HG02759 (cell line): ENCODE measurements around the gene PLAGL2.
"Not testable (repeated sequence)": the region's sequence is repeated elsewhere in the genome, so short reads cannot be mapped to it uniquely, and the experiment has no call there.

Source experiments
- ATAC-seq: cut with Tn5 transposase; IDR thresholded peaks from one replicate; pipeline ENCODE4 v1.9.1; 2021; ENCODE audit warnings: mild to moderate bottlenecking, moderate library complexity; ENCODE audit not compliant: unreplicated experiment

Gene PLAGL2, protein sequence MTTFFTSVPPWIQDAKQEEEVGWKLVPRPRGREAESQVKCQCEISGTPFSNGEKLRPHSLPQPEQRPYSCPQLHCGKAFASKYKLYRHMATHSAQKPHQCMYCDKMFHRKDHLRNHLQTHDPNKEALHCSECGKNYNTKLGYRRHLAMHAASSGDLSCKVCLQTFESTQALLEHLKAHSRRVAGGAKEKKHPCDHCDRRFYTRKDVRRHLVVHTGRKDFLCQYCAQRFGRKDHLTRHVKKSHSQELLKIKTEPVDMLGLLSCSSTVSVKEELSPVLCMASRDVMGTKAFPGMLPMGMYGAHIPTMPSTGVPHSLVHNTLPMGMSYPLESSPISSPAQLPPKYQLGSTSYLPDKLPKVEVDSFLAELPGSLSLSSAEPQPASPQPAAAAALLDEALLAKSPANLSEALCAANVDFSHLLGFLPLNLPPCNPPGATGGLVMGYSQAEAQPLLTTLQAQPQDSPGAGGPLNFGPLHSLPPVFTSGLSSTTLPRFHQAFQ

DNA sequence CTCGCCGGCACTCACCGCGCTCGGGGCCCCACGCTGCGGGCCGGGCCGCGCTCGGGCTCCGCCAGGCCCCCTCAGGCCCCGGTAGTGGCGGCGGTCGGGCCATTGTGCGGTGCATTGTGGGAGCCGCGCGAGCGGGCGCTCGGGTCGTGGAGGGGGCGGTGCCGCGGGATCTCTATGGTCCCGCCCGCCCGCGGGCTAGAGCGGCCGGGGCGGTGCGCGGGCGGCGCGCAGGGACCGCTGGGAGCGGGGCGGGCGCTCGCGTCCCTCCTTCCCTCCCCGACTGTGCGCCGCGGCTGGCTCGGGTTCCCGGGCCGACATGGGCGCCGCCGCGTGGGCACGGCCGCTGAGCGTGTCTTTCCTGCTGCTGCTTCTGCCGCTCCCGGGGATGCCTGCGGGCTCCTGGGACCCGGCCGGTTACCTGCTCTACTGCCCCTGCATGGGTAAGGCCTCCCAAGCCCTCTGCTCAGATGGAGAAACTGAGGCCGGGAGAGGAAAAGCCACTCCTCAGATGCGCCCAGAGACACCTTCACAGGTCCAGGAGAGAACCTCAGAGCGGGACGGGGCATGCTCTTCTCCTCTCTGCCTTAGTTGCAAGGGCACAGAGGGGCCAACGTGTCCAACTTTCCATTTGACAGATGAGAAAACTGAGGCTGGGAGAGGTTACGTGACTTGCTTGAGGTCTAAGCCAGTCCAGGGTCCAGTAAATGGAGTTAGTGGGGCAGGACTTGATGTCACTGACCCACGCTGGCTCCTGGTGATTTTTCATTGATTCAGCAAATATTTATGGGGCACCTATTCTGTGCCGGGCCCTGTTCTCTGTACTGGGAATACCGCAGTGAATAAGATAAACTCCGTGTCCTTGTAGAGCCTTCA is at the start of gene PLAGL2, which contains the start of gene POFUT1:
Gene PLAGL2 (minus strand): TSS at position 118 of the 873 bp plus-strand sequence. CDS start 5,565 bp downstream, outside the sequence.
Gene POFUT1 (plus strand): TSS at position 255 of the 873 bp plus-strand sequence. CDS start 62 bp downstream, at position 317.
- ATAC-seq: peak; percentile 93

DNA sequence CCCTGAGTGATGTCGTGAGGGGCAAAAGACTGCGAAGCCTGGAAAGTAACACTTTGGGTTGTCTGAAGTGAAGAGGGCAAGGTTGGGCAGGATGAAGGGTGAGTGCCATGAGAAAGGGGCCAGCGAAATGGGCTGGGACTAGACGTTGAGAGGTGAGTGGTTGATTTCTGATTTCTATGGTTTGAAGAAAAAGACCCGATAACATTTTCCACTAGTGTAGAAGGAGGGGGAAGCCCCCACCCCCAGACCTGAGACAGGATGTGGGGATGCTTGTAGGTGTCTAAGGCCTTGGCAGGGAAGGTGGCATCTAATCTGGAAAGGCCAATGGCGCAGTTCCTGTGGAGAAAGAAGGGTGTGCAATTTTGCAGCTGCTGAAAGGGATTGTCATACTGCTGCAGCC is 44.6 kb upstream of the PLAGL2 start:
- ATAC-seq: no peak

DNA sequence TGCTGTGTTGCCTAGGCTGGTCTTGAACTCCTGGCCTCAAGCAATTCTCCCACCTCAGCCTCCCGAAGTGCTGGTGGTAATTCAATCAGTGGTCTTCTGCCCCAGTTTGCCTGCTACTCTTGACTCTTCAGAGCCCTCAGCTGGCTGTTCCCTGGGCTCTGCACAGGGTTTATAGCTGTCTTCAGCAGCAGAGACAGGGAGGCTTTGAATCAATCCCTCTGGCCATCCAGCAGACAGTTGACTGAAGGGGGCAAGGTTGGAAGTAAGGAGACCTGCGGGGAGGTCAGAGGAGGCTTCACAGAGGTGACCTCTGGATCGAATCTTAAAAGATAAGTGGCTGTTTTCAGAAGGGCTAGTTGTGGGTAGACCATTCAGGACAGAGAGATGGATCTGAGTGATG is 43.9 kb upstream of the PLAGL2 start:
- no peak for ATAC-seq

DNA sequence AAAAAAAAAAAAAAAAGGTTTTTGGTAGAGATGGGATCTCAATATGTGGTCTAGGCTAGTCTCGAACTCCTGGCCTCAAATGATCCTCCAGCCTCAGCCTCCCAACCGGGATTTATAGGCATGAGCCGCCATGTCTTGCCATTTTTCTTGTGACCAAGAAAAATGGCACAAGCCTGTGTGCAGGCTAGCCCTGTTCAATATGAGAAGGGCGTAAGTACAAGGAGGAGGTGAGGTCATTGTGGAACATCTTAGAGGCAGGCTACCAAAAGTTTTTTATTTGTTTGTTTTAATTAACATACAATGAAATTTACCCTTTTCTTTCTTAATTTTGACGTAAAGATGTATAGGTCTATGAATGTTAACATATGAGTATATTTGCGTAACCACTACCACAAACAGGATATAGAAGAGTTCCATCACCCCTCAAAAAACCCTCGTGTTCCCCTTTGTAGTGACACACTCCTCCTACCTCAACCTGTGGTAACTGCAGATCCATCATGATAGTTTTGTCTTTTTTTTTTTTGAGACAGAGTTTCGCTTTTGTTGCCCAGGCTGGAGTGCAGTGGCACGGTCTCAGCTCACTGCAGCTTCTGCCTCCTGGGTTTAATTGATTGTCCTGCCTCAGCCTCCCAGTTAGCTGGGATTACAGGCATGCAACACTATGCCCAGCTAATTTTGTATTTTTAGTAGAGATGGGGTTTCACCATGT is 41.6 kb upstream of the PLAGL2 start:
- ATAC-seq: no peak

DNA sequence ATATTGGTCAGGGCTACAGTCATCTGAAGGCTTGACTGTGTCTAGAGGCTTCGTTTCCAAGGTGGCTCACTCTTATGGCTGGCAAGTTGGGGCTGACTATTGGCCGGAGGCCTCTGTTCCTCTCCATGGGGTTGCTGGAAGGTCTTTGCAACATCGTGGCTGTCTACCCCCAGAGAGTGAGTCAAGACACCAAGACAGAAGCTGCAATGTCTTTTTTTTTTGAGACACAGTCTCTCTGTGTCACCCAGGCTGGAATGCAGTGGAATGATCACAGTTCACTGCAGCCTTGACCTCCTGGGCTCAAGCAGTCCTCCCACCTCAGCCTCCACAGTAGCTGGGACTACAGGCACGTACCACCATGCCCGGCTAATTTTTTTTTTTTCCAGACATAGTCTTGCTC is 40.5 kb upstream of the PLAGL2 start:
- no peak for ATAC-seq

DNA sequence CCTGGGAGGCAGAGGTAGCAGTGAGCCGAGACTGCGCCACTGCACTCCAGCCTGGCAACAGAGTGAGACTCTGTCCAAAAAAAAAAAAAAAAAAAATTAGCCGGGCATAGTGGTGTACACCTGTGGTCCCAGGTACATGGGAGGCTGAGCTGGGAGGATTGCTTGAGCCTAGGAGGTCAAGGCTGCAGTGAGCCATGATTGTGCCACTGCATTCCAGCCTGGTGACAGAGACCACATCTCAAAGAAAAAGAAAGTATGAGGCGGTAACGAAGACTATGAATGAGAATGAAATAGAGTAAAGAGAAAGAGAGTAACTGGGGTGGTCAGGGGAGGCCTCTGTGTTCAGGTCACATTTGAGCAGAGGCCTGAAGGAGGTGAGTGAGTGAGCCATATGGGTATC is 38.7 kb upstream of the PLAGL2 start:
- not testable (repeated sequence) for ATAC-seq

DNA sequence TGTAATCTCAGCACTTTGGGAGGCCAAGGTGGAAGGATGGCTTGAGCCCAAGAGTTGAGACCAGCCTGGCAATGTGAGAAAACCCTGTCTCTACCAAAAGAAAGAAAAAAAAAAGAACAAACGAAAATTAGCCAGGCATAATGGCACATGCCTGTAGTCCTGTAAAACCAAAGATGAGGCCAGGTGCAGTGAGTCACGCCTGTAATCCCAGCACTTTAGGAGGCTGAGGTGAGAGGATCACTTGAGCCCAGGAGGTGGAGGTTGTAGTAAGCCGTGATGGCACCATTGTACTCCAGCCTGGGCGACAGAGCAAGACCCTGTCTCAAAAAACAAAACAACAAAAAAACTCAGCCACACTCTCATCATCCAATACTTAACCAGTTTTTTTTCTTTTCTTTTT is 37.4 kb upstream of the PLAGL2 start:
- ATAC-seq: no peak

DNA sequence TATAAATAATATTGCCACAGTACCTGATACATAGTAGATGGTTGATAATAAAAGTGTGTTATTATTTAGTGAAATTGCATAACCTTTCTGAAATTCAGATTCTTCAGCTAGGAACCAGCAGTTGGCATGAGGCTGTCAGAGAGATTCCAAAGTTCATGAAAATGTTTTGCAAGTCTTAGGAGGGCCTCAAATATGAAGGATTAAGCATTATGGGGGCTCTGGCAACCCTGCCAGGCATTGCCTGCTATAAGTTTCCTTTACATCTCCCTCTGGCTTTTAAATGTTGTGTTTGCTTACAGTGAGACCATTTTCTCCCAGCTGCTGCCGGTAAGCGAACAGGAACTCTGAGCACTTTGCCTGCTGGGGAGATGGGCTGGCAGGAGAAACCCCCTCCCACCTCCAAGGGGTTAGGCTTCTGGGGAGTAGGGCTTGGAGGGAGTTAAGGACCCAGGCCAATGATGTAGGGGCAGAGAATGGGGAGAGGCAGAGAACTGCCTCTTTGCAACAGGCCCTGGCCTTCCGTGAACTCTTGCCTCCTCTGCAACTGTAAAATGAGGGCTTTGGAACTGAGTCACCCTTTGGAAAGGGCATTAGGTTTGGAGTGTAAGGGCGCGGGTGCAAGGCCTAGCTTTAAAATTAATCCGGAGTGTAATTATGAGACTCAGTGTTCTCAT is 36.7 kb upstream of the PLAGL2 start:
- ATAC-seq: no peak

DNA sequence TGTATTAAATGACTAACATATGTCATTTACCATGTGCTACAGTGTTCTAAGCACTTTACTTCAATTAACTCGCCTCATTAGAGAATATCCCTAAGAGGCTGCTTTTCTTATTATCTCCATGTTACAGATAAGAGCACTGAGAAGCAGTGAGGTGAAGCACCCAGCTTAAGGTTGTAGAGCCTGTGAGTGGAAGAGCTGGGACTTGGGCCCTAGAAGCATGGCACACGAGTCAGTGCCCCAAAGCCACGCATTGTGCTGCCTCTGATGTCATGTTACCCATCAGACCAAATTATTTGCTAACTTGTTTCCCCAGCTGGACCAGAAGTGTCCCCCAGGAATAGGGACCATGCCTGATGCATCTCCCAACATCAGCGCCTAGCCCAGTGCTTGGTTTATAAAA is 34.3 kb upstream of the PLAGL2 start:
- no peak for ATAC-seq

DNA sequence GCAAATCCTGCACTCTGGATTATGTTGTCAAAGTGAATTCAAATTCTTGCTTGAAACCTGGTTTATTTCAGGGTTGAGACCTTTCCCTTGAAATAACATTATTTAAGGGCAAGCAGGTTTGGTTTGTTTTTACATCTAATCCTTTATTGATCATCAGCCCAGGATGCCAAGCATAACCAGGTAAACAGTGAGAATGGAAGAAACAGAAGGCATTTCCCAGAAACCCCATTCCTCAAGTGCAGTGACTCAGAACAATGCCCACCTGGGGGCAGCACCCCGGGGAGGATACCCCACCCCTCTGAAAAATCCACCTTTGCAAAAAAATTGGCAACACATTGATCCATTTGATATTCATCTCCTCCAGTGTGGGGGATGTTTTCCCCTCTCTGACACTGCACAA is 32.7 kb upstream of the PLAGL2 start:
- ATAC-seq: no peak

DNA sequence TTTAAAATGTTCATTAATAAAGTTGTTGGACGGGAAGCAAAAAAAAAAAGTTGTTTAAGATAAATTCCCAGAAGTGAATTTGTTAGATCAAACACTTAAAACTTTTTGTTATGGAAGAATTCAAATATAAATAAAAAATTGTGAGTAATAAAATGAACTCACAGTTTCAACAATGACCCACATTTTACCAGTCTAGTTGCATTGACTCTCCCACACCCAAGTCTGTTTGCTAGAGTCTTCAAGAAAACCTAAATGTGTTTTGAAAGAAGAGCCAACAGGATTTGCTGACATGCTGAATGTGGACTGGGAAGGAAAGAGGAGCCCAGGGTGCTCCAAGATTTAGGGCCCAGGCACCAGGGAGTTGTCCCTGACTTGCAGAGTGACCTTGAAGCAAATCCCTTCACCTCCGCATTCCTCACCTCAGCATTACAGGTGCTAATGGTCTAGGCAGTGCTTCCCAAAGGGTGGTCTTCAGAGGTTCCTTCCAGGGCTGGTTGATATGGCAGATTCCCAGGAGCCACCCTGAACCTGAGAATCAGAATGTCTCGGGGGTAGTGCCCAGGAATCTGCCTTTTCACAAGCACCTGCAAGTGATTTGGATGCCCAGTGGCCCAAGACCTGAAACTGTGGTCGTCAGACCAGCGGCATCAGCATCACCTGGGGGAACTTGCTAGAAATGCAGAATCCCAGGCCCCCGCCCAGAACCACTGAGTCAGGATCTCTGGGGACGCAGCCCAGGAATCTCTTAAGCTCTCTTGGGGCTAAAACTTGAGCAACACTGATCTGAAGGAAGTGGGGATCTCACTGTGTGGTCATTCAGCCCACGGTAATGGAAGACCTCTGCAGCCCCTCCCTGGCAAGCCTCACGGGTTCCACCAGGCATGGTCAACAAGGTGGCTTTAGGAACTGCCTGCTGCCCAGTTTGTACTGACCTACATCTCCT is 31.2 kb upstream of the PLAGL2 start:
- no peak for ATAC-seq

DNA sequence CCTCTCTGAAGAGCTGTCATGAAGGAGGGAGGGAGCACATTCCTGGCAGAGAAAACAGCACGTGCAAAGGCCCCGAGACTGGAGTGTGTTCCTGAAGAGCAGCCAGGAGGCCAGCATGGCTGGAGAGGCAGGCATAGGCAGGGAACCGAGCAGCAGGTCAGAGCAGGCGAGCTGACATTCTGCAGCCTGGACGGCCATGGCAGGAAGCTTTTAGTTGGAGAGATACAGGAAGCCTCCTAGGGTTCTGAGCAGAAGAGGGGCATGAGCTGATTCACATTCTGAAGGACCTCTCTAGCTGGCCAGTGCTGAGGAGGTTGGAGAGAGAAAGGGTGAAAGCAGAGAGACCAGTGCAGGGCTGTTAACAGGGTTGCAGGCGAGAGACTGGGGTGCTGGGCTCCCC is 29.9 kb upstream of the PLAGL2 start:
- no peak for ATAC-seq

DNA sequence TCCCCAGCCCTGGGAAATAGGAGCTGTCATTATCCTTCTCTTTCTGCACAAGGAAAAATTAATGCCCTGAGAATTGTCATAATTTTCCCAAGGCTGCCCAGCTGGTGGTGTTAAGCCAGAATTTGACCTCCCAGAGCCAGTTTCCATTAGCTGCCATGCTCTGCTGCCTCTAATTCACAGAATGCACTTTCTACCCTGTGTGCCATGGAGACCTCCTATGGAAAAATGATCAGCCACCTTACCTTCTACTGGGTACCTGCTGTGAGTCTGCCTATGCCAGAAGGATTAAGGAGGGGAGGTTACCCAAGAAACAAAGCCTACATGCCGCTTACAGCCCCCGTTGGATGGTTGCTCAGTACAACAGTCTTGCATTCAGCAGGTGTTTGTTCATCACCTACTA is 29.3 kb upstream of the PLAGL2 start:
- no peak for ATAC-seq

DNA sequence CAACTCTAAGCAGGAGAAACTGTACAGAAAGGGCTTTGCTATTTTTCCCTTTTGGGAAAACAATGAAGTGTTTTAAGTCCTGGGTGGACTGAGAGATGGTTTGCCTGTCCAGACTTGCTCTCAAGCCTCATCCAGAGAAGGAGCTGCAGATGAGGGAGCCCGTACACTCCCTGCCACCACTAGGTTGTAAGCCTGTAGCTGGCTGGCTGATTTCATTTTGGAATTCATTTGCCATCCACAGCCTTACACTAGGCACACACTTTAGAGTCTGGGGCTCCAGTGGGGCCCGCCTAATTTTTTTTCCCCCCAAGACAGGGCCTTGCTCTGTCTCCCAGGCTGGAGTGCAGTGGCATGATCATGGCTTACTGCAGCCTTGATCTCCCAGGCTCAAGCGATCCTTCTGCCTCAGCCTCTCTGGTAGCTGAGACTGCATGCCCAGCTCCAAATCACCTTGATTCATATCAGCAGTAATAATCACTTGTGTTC is 28.5 kb upstream of the PLAGL2 start:
- no peak for ATAC-seq

DNA sequence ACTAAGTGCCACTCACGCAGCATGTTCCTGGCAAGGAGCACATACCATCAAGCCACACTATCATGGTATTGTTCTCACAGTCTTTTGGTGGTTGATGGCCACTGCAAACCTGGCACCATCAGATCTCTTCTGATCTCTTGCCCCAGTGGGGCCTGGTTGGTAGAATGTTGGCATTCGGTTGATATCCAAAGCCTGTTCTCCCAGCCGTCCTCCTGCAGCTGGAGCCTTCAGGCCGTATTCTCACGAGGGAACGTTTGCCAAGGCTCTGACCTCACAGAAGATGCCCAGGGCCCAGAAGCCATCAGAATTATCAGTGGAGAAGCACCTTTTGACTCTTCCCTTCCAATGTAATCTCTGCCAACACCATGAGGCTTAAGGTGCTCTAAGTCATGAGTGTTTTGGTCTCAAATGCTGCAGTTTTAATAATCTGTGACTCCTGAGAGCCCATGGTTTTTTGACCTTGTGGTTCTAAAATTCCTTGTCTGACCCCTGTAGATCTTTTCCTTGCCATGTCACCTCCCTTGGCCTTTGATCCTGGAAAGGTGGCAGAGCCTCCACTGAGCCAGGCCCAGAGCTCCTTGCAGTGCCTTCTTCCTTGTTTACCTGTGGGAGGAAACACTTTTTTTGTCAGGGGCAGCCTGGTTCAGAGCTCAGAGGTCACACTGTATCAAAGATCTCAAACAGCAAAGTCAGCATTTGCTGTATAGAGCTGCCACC is 27.9 kb upstream of the PLAGL2 start:
- ATAC-seq: no peak

DNA sequence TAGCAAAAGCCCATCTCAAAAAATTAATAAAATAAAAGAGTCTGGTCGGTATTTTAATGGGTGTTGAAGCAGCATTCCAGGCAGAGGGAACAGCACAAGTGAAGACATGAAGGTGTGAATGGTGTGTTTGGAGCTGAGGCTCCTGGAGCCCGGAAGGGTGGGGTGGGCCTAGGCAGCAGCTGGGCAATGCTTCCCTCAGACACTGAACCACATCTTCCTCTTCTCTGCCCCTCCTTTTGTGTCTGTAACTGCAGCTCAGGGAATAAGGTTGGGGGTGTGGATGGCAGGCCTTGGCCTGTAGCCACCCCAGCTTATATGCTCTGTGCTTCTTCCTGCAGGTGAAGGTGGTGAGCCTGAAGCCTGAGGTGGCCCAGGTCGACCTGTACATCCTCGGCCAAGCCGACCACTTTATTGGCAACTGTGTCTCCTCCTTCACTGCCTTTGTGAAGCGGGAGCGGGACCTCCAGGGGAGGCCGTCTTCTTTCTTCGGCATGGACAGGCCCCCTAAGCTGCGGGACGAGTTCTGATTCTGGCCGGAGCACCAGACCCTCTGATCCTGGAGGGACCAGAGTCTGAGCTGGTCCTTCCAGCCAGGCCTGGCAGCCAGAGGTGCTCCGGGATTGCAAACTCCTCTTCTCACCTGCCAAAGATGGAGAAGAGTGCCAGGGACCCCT is 26.7 kb upstream of the PLAGL2 start:
- ATAC-seq: no peak

DNA sequence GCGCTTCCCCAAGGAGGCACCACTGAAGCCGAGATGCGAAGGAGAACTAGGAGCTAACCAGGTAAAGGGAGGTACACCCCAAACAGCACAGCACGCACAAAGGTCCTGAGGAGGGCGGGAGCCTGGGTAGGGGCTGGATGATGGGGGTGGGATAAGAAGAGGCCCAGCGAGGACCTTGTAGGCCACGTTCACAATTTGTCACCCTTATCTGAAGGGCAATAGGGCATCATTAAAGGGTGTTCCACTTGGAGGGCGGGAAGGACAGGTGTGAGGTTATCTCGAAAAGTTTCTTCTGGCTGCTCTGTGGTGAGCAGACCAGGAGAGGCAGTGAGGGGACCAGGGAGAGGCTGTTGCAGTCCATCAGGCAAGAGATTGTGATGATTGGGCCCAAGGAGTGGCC is 25.7 kb upstream of the PLAGL2 start:
- ATAC-seq: no peak

DNA sequence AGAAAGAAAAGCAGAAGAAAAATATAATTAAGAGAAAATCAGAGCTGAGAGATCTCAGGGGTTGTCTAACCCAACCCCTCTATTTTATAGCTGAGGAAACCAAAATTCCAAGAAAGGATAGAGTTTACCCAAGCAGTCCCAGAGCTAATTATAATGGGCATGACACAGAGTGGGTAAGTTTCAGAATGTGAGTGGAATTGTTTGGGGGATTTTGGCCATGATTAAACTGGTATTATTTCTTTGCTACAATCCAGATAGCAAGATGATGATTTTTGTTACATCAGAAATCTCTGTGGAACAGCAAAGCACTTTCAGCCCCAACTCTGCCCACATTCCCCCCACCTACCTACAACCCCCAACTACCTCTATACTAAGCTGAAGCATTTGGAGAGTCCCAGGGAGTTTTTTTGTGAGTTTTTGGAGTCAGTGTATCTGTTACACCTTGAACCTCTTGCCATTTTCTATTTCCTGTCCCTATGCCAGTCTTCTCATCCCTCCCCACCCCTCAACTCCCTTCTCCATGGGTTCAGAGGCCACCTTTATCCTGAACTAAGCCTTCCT is 24.9 kb upstream of the PLAGL2 start:
- no peak for ATAC-seq
